Measurements from ENCODE around the gene OSCP1.

- TF ChIP-seq CTCF (conservative IDR thresholded peaks at IDR 0.05; ENCODE audit: low read depth in 2 of 2): no peak
- TF ChIP-seq POLR2AphosphoS5 (IDR thresholded peaks at IDR 0.05; ENCODE audit: low read depth): no peak
- TF ChIP-seq EZH2phosphoT487 (IDR thresholded peaks at IDR 0.05; ENCODE audit: unreplicated experiment): no peak
- TF ChIP-seq CREB1 (CRISPR knock-in tag; IDR thresholded peaks at IDR 0.05; ENCODE audit: low read depth): no peak
- TF ChIP-seq EZH2 (IDR thresholded peaks at IDR 0.05; ENCODE audit: low read depth, unreplicated experiment): no peak
These were observed 17.6 kb downstream of the OSCP1 start for GRCh38 chr1:36432616-36433015.
